Measurements from ENCODE around the gene MYNN. TPM values are rescaled to one million over a fixed set of nuclear protein-coding genes. Genes with fewer than 3 reads are reported as not detected.

MYNN gene
- polyA plus RNA-seq, 3 donors, result 7.1 to 10.2 (median 8.4) TPM

- whole genome bisulfite sequencing, 3 donors, result 57 to 64% (median 58%) methylated on average over 27 of the region's 27 CpGs
These were observed 40.7 kb downstream of the MYNN start for GRCh38 chr3:169813757-169814517.

GRCh38 chr3:169815590-169816150, 42.5 kb downstream of the MYNN start:
- WGBS, 3 donors, result 93 to 99% (median 96%) methylated on average over 4 of the region's 4 CpGs
- H3K27ac ChIP-seq (ENCODE audit: low read depth, low read length), result no peak overlapping the region

More at GRCh38 chr3:169813757-169814517, 40.7 kb downstream of the MYNN start:
- no peak overlapping the region for H3K27ac ChIP-seq (ENCODE audit: low read depth, low read length)

- 67 to 93% (median 77%) methylated on average over 2 of the region's 2 CpGs for WGBS, 3 donors
- no peak overlapping the region for H3K27ac ChIP-seq (ENCODE audit: low read depth, low read length)
These were observed 45.1 kb downstream of the MYNN start for GRCh38 chr3:169818316-169818715.

- 88 to 94% (median 90%) methylated on average over 15 of the region's 15 CpGs for WGBS, 3 donors
- H3K27ac ChIP-seq (ENCODE audit: low read depth, low read length), result no peak overlapping the region
These were observed 48.9 kb downstream of the MYNN start for GRCh38 chr3:169822091-169822490.

- no peak overlapping the region for H3K27ac ChIP-seq (ENCODE audit: low read depth, low read length)
- 88 to 98% (median 96%) methylated on average over 20 of the region's 20 CpGs for WGBS, 3 donors
These were observed 49.3 kb downstream of the MYNN start for GRCh38 chr3:169822540-169822939.

GRCh38 chr3:169822983-169823382, 49.8 kb downstream of the MYNN start:
- H3K27ac ChIP-seq (ENCODE audit: low read depth, low read length), result no peak overlapping the region
- 63 to 89% (median 81%) methylated on average over 6 of the region's 6 CpGs for WGBS, 3 donors

GRCh38 chr3:169825316-169825715, 52.1 kb downstream of the MYNN start:
- 82 to 88% (median 82%) methylated on average over 3 of the region's 3 CpGs for WGBS, 3 donors
- no peak overlapping the region for H3K27ac ChIP-seq (ENCODE audit: low read depth, low read length)

GRCh38 chr3:169827712-169828111, 54.5 kb downstream of the MYNN start:
- WGBS, 3 donors, result 66 to 81% (median 73%) methylated on average over 4 of the region's 4 CpGs

GRCh38 chr3:169835533-169835932, 62.3 kb downstream of the MYNN start:
- WGBS, 3 donors, result 46 to 75% (median 56%) methylated on average over 1 of the region's 1 CpG
- no peak overlapping the region for H3K27ac ChIP-seq (ENCODE audit: low read depth, low read length)

More at GRCh38 chr3:169827712-169828111, 54.5 kb downstream of the MYNN start:
- H3K27ac ChIP-seq (ENCODE audit: low read depth, low read length), result no peak overlapping the region

- H3K27ac ChIP-seq (ENCODE audit: low read depth, low read length), result no peak overlapping the region
These were observed 63.1 kb downstream of the MYNN start for GRCh38 chr3:169836078-169836941.

GRCh38 chr3:169836942-169837275, 63.7 kb downstream of the MYNN start:
- 90 to 92% (median 92%) methylated on average over 3 of the region's 3 CpGs for WGBS, 3 donors
- no peak overlapping the region for H3K27ac ChIP-seq (ENCODE audit: low read depth, low read length)

More at GRCh38 chr3:169836078-169836941, 63.1 kb downstream of the MYNN start:
- 73 to 90% (median 89%) methylated on average over 5 of the region's 5 CpGs for WGBS, 3 donors

- 96 to 100% (median 97%) methylated on average over 1 of the region's 1 CpG for WGBS, 3 donors
These were observed 65.4 kb downstream of the MYNN start for GRCh38 chr3:169838511-169839030.

More at GRCh38 chr3:169838511-169839030, 65.4 kb downstream of the MYNN start:
- H3K27ac ChIP-seq (ENCODE audit: low read depth, low read length), result no peak overlapping the region

Other genes with a start within 250 kb of the MYNN start
- 10 to 100 TPM in 2 of 3 donors, 1 to 10 TPM in 1; 6.5 to 12.6 (median 12.3) TPM for gene MECOM, start 109.7 kb upstream of the MYNN start, polyA plus RNA-seq
- gene TERC, start 8.3 kb upstream of the MYNN start, polyA plus RNA-seq, result not detected
- 1 to 10 TPM in 2 of 3 donors, under 1 TPM in 1; 0.95 to 2.0 (median 1.8) TPM for gene ACTRT3, start 3.8 kb upstream of the MYNN start, polyA plus RNA-seq
- not detected for gene LRRIQ4, start 39.5 kb downstream of the MYNN start, polyA plus RNA-seq
- gene LRRC34, start 39.5 kb downstream of the MYNN start, polyA plus RNA-seq, result 1 to 10 TPM in 2 of 3 donors, under 1 TPM in 1; 0.92 to 7.2 (median 3.7) TPM
- under 1 TPM in 1 of 3 donors, not detected in 2; 0.56 TPM for gene LRRC31, start 96.5 kb downstream of the MYNN start, polyA plus RNA-seq
- gene SAMD7, start 138.2 kb downstream of the MYNN start, polyA plus RNA-seq, result not detected
- 10 to 100 TPM; 44.2 to 58.1 (median 54.8) TPM for gene SEC62, start 193.4 kb downstream of the MYNN start, polyA plus RNA-seq